ENCODE data around the gene SLX4IP. TPM values are rescaled to one million over a fixed set of nuclear protein-coding genes. Genes with fewer than 3 reads are reported as not detected.

Gene SLX4IP
- total and polyA plus RNA-seq, 2 of the 13 experiments (the other 11 are each of a cell fraction or from before 2014, with no cell fraction given), result 3.6 to 7.3 TPM

- TF ChIP-seq FOXA1 (IDR thresholded peaks at IDR 0.05) (no peak), FOXA1 (CRISPR knock-in tag; IDR thresholded peaks at IDR 0.05) (0 out of 2 replicates have a peak, but pooled peaks have one; percentile 28)
Observed at GRCh38 chr20:10647471-10647870, 212.4 kb downstream of the SLX4IP start (continued).

- ChIA-PET CTCF (ENCODE audit: low intra/inter-chr PET ratio, low total read pairs) (interaction anchor here (2.0 kb wide), 1 partner anchor 95 kb away, joined by 17 read pairs; no protein-coding TSS in a partner anchor), POLR2A (no interaction called here)
- H2AFZ ChIP-seq (ENCODE audit: low read length), result no peak overlapping the region
- H3K9me3 ChIP-seq (ENCODE audit: low read length), result no peaks in the 10 kb centered on the region
- 97% methylated on average over 11 of the region's 11 CpGs for WGBS (ENCODE audit: low lambda C conversion rate)
- ATAC-seq (no peak), FAIRE-seq (no peak), DNase-seq (ENCODE audit: low spot score) (no peak)
- in situ Hi-C loops (cut with HindIII; ENCODE audit: extremely low pct_ligation_motif_present, low pct_unique_long_range_greater_than_20kb), result loop anchor here (10.0 kb wide), 1 partner anchor 213 kb away; the partner anchor contains the start of genes MKKS and SLX4IP
- H3K4me2 ChIP-seq (ENCODE audit: low read depth, low read length), result no peak overlapping the region
- BruUV-seq (replicated peaks), result no TSS peak
- H3K27ac ChIP-seq (ENCODE audit: extremely low read length, insufficient read depth, low read length), result no peak overlapping the region
- no peak overlapping the region for H3K4me3 ChIP-seq (replicated peaks in 1 of 3; ENCODE audit: insufficient read depth in 1 of 3, low read depth in 2 of 3, low read length in 3 of 3)
- H3K4me1 ChIP-seq (ENCODE audit: insufficient read depth, low read length), result peaks cover 11% of the 10 kb centered on the region
- no peaks in the 10 kb centered on the region for H4K20me1 ChIP-seq (ENCODE audit: insufficient read depth, low read length)
- H3K9ac ChIP-seq (ENCODE audit: insufficient read depth, low read depth, low read length), result no peak overlapping the region
- H3K36me3 ChIP-seq (replicated peaks in 1 of 2; ENCODE audit: control insufficient read depth in 1 of 2, insufficient read depth in 2 of 2, low read length in 2 of 2), result peaks cover 87 to 100% of the 10 kb centered on the region in 2 experiments
- intact Hi-C loops (cut with micrococcal nuclease; ENCODE audit: unreplicated experiment), result no loop called here
- H3K79me2 ChIP-seq (ENCODE audit: insufficient read depth, low read length), result no peaks in the 10 kb centered on the region
- TF ChIP-seq KDM2A (CRISPR knock-in tag; IDR thresholded peaks at IDR 0.05; ENCODE audit: borderline replicate concordance, low read depth) (0 out of 2 replicates have a peak, but pooled peaks have one; percentile 19), ZNF318 (CRISPR knock-in tag; IDR thresholded peaks at IDR 0.05) (no peak)
- H3K27me3 ChIP-seq (ENCODE audit: control insufficient read depth in 1 of 2, insufficient read depth in 2 of 2, low read length in 2 of 2), result no peaks in the 10 kb centered on the region
Observed at GRCh38 chr20:10647909-10648308, 212.8 kb downstream of the SLX4IP start.
